Measurements from ENCODE around the gene HEATR3.

Gene HEATR3

GRCh38 chr16:50046853-50047252 lies 18.9 kb upstream of the HEATR3 start:
- no peak for DNase-seq (ENCODE audit: low spot score)

DNA sequence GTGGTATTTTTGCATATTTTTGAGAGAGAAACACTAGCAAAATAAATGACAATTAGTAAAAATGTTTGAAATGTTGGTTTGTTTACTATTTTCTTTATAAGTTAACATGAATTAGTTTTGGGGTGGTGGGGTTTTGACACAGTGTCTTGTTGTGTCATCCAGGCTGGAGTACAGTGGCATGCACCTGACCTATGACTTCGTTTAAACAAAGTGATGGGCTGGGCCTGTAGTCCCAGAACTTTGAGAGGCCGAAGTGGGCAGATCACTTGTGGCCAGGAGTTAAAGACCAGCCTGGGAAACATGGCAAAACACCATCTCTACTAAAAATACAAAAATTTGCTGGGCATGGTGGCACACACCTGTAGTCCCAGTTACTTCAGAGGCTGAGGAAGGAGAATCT lies 17.9 kb upstream of the HEATR3 start:
- DNase-seq (ENCODE audit: low spot score): no peak
- in situ Hi-C loops (cut with MboI; ENCODE audit: low pct_unique_long_range_greater_than_20kb, low sequenced_read_pairs, unreplicated experiment): no loop called here
- TF ChIP-seq CTCF (IDR thresholded peaks at IDR 0.05; ENCODE audit: extremely low read depth, insufficient read depth, missing control alignments): no peak

More at GRCh38 chr16:50046853-50047252, 18.9 kb upstream of the HEATR3 start:
- in situ Hi-C loops (cut with MboI; ENCODE audit: low pct_unique_long_range_greater_than_20kb, low sequenced_read_pairs, unreplicated experiment): no loop called here
- TF ChIP-seq CTCF (IDR thresholded peaks at IDR 0.05; ENCODE audit: extremely low read depth, insufficient read depth, missing control alignments): no peak

- TF ChIP-seq CTCF (IDR thresholded peaks at IDR 0.05; ENCODE audit: extremely low read depth, insufficient read depth, missing control alignments): no peak
- no peak for DNase-seq (ENCODE audit: low spot score)
- in situ Hi-C loops (cut with MboI; ENCODE audit: low pct_unique_long_range_greater_than_20kb, low sequenced_read_pairs, unreplicated experiment): no loop called here
Measured at GRCh38 chr16:50050802-50051201, 15.0 kb upstream of the HEATR3 start.

GRCh38 chr16:50056226-50056625 lies 9.5 kb upstream of the HEATR3 start:
- no peak for TF ChIP-seq CTCF (IDR thresholded peaks at IDR 0.05; ENCODE audit: extremely low read depth, insufficient read depth, missing control alignments)
- in situ Hi-C loops (cut with MboI; ENCODE audit: low pct_unique_long_range_greater_than_20kb, low sequenced_read_pairs, unreplicated experiment): no loop called here

GRCh38 chr16:50058091-50058771 lies 7.5 kb upstream of the HEATR3 start:
- no peak for DNase-seq (ENCODE audit: low spot score)
- no peak for TF ChIP-seq CTCF (IDR thresholded peaks at IDR 0.05; ENCODE audit: extremely low read depth, insufficient read depth, missing control alignments)
- in situ Hi-C loops (cut with MboI; ENCODE audit: low pct_unique_long_range_greater_than_20kb, low sequenced_read_pairs, unreplicated experiment): no loop called here

More at GRCh38 chr16:50056226-50056625, 9.5 kb upstream of the HEATR3 start:
- no peak for DNase-seq (ENCODE audit: low spot score)

- no peak for TF ChIP-seq CTCF (IDR thresholded peaks at IDR 0.05; ENCODE audit: extremely low read depth, insufficient read depth, missing control alignments)
Measured at GRCh38 chr16:50059111-50059510, 6.7 kb upstream of the HEATR3 start.

More at GRCh38 chr16:50059111-50059510, 6.7 kb upstream of the HEATR3 start:
- in situ Hi-C loops (cut with MboI; ENCODE audit: low pct_unique_long_range_greater_than_20kb, low sequenced_read_pairs, unreplicated experiment): no loop called here
- no peak for DNase-seq (ENCODE audit: low spot score)
